HCT116 (cell line): ENCODE data around the gene ZBTB42. TPM values are rescaled to one million over a fixed set of nuclear protein-coding genes. Genes with fewer than 3 reads are reported as not detected.

Experiments
- ATAC-seq: fragments of 200-7000 bp; cut with Tn5 transposase; 2 replicates; pipeline ENCODE4 v1.9.1; 2020; ENCODE audit warnings: mild to moderate bottlenecking, moderate library complexity
- BruUV-seq: library from RNA; stranded (reverse); fragments of 400-500 nt; replicated peaks from 2 replicates; lab custom pipeline; 2021; lab: Mats Ljungman, UMichigan
- CTCF ChIA-PET: fragments of 300-600 bp; sonication (Branson Sonifier 250); formaldehyde crosslinking; loops from one replicate; lab custom pipeline; 2021; ENCODE audit warnings: antibody characterized with exemption; lab: Charles Lee
- POLR2A ChIA-PET: fragments of 300-600, 350-600 bp; sonication (Branson Sonifier 250); formaldehyde crosslinking; loops from one replicate; lab custom pipeline; 2021; ENCODE audit warnings: antibody characterized with exemption; lab: Charles Lee
- RAD21 ChIA-PET, 2 experiments: fragments of 300-600 bp; sonication (Branson Sonifier 250); formaldehyde crosslinking; loops; one replicate each; lab custom pipeline; 2023; ENCODE audit warnings: low total read pairs in 2 of 2; ENCODE audit not compliant: uncharacterized antibody in 2 of 2, unreplicated experiment in 2 of 2, low non-redundant PET in 1 of 2; lab: Charles Lee
- DNase-seq: peaks from one replicate; pipeline ENCODE4 v3.0.0-alpha.2; 2010; ENCODE audit warnings: low read depth, low spot score
- H2AFZ ChIP-seq: fragments of 200-600 bp; shearing (Covaris generic), sonication (generic); 2 replicates; pipeline ENCODE4 v1.6.1; 2017; ENCODE audit warnings: low read depth, mixed run types, mixed read lengths, antibody characterized with exemption, low read length; ENCODE audit not compliant: poor library complexity, severe bottlenecking
- H3K27ac ChIP-seq: 2 replicates; pipeline ENCODE4 v1.5.1; 2012; ENCODE audit warnings: low read depth, low read length
- H3K27me3 ChIP-seq: fragments of 200-600 bp; sonication (generic); 2 replicates; pipeline ENCODE4 v1.6.1; 2016; ENCODE audit warnings: mixed run types, low read length, mixed read lengths; ENCODE audit not compliant: insufficient read depth
- H3K36me3 ChIP-seq, 2 experiments: fragments of 200-500 bp in 1 of 2; fragments of 200-600 bp in 1 of 2; sonication (Bioruptor generic) in 1 of 2; sonication (generic) in 1 of 2; 2 replicates each; pipeline versions ENCODE4 v1.5.1 to v1.6.1; 2014 to 2016; ENCODE audit warnings: low read length in 2 of 2, inconsistent platforms in 1 of 2, mixed read lengths in 1 of 2, mixed run types in 1 of 2; ENCODE audit not compliant: insufficient read depth in 2 of 2, control insufficient read depth in 1 of 2
- H3K4me1 ChIP-seq, 2 experiments: fragments of 200-600 bp in 1 of 2; sonication (generic) in 1 of 2; 2 replicates each; pipeline versions ENCODE4 v1.5.1 to v1.6.1; 2012 to 2017; ENCODE audit warnings: low read length in 2 of 2, inconsistent platforms in 1 of 2, mild to moderate bottlenecking in 1 of 2, mixed read lengths in 1 of 2, mixed run types in 1 of 2, moderate library complexity in 1 of 2; ENCODE audit not compliant: insufficient read depth in 2 of 2, control insufficient read depth in 1 of 2
- H3K4me2 ChIP-seq: fragments of 200-600 bp; sonication (generic); 2 replicates; pipeline ENCODE4 v1.6.1; 2017; ENCODE audit warnings: mixed run types, low read length, mixed read lengths
- H3K4me3 ChIP-seq, 2 experiments: fragments of 200-600 bp in 1 of 2; sonication (generic) in 1 of 2; replicated peaks in 1 of 2; 2 replicates each; pipeline ENCODE4 v1.5.1; 2011 to 2016; ENCODE audit warnings: low read length in 2 of 2, control low read depth in 1 of 2, low read depth in 1 of 2, mild to moderate bottlenecking in 1 of 2, mixed read lengths in 1 of 2, mixed run types in 1 of 2
- H3K79me2 ChIP-seq: fragments of 200-600 bp; sonication (generic); 2 replicates; pipeline ENCODE4 v1.6.1; 2017; ENCODE audit warnings: mild to moderate bottlenecking, mixed run types, low read length, moderate library complexity, mixed read lengths; ENCODE audit not compliant: insufficient read depth
- H3K9ac ChIP-seq: fragments of 200-600 bp; sonication (generic); 2 replicates; pipeline ENCODE4 v1.6.1; 2016; ENCODE audit warnings: low read length, mixed read lengths
- H3K9me2 ChIP-seq: fragments of 200-600 bp; sonication (generic), shearing (Covaris generic); 2 replicates; pipeline ENCODE4 v1.6.1; 2017; ENCODE audit warnings: mixed run types, mild to moderate bottlenecking, moderate library complexity; ENCODE audit not compliant: insufficient read depth
- H3K9me3 ChIP-seq, 2 experiments: fragments of 200-500 bp in 1 of 2; fragments of 200-600 bp in 1 of 2; sonication (Bioruptor generic) in 1 of 2; sonication (generic) in 1 of 2; 2 replicates each; pipeline ENCODE4 v1.6.1; 2014 to 2017; ENCODE audit warnings: low read length in 2 of 2, mixed read lengths in 2 of 2, inconsistent platforms in 1 of 2, low read depth in 1 of 2, mild to moderate bottlenecking in 1 of 2, mixed run types in 1 of 2, moderate library complexity in 1 of 2; ENCODE audit not compliant: control insufficient read depth in 1 of 2, insufficient read depth in 1 of 2
- H4K20me1 ChIP-seq: fragments of 200-600 bp; sonication (generic), shearing (Covaris generic); 2 replicates; pipeline ENCODE4 v1.6.1; 2017; ENCODE audit warnings: mixed run types, mild to moderate bottlenecking, moderate library complexity; ENCODE audit not compliant: insufficient read depth
- ATF3 ChIP-seq: IDR thresholded peaks from 2 replicates; pipeline ENCODE4 v1.6.1; 2012
- CBX3 ChIP-seq: IDR thresholded peaks from 2 replicates; pipeline ENCODE4 v1.6.1; 2012; ENCODE audit warnings: low read depth
- CEBPB ChIP-seq: IDR thresholded peaks from 2 replicates; pipeline ENCODE4 v1.6.1; 2012; ENCODE audit warnings: low read depth
- CTCF ChIP-seq, 3 experiments: fragments of 200-600 bp in 1 of 3; sonication (generic) in 1 of 3; IDR thresholded peaks in 2 of 3; conservative IDR thresholded peaks in 1 of 3; 2 replicates each; pipeline ENCODE4 v1.5.1; 2012 to 2017; ENCODE audit warnings: low read depth in 2 of 3, low read length in 2 of 3, antibody characterized with exemption in 1 of 3, borderline replicate concordance in 1 of 3, control low read depth in 1 of 3, mild to moderate bottlenecking in 1 of 3, mixed read lengths in 1 of 3, mixed run types in 1 of 3, moderate library complexity in 1 of 3; ENCODE audit not compliant: insufficient read depth in 1 of 3
- EGR1 ChIP-seq: IDR thresholded peaks from 2 replicates; pipeline ENCODE4 v1.6.1; 2012; ENCODE audit warnings: low read depth
- EZH2 ChIP-seq: fragments of 200-600 bp; sonication (generic); IDR thresholded peaks from 2 replicates; pipeline ENCODE4 v1.6.1; 2017; ENCODE audit warnings: antibody characterized with exemption, mixed run types
- EZH2phosphoT487 ChIP-seq: fragments of 200-600 bp; IDR thresholded peaks from 2 replicates; pipeline ENCODE4 v1.6.1; 2018; ENCODE audit warnings: antibody characterized with exemption, borderline replicate concordance
- FOSL1 ChIP-seq: IDR thresholded peaks from 2 replicates; pipeline ENCODE4 v1.6.1; 2012; ENCODE audit warnings: low read depth
- POLR2A ChIP-seq: IDR thresholded peaks from 2 replicates; pipeline ENCODE4 v1.7.0; 2011; ENCODE audit warnings: borderline replicate concordance; ENCODE audit not compliant: insufficient read depth, insufficient read length; ENCODE audit errors: extremely low read depth
- POLR2AphosphoS5 ChIP-seq: IDR thresholded peaks from 2 replicates; pipeline ENCODE4 v1.6.1; 2011; ENCODE audit warnings: mild to moderate bottlenecking, low read depth, low read length, moderate library complexity
- ZFX ChIP-seq: fragments of 450-650 bp; IDR thresholded peaks from 2 replicates; pipeline ENCODE4 v1.6.1; 2017
- ZNF274 ChIP-seq: fragments of 200-500 bp; sonication (Bioruptor generic); IDR thresholded peaks from 2 replicates; pipeline ENCODE4 v1.6.1; 2014; ENCODE audit warnings: mild to moderate bottlenecking, low read depth, low read length, inconsistent platforms
- intact Hi-C: fragments of 100-400 bp; cut with micrococcal nuclease; formaldehyde crosslinking; loops from 2 replicates; pipeline ENCODE4 v1.10.0; 2022
- total RNA-seq: library from RNA; stranded (reverse); gene quantifications from one replicate; pipeline ENCODE4 v1.2.1, GENCODE V29; 2021; ENCODE audit not compliant: unreplicated experiment
- TF ChIP-seq, protein P1 (sequence below): IDR thresholded peaks from 2 replicates; pipeline ENCODE4 v1.6.1; 2012
- TF ChIP-seq, protein P2 (sequence below): IDR thresholded peaks from 2 replicates; pipeline ENCODE4 v1.6.1; 2011; ENCODE audit warnings: mild to moderate bottlenecking, low read length, moderate library complexity; ENCODE audit not compliant: insufficient replicate concordance; ENCODE audit errors: extremely low read depth

The ZBTB42 gene
- total RNA-seq, 1 experiment from 2014 or later: 4.4 TPM

GRCh38 chr14:104821971-104822608, 21.2 kb downstream of the ZBTB42 start:
- Histone ChIP-seq H3K4me2 (no peak overlapping the region), H3K9me2 (no peaks in the 10 kb centered on the region), H3K36me3 (no peaks in the 10 kb centered on the region), H3K79me2 (peaks cover under 1% of the 10 kb centered on the region), H3K27ac (no peak overlapping the region), H4K20me1 (no peaks in the 10 kb centered on the region), H3K4me1 (peaks cover 19 to 26% of the 10 kb centered on the region in 2 experiments), H3K9me3 (peaks cover 0 to 7% of the 10 kb centered on the region in 2 experiments; a peak in 1 of 4 replicates), H3K4me3 (no peak overlapping the region), H2AFZ (no peak overlapping the region), H3K27me3 (no peaks in the 10 kb centered on the region), H3K9ac (no peak overlapping the region)
- ChIA-PET POLR2A (interaction anchor here (1.0 kb wide), 1 partner anchor 69 kb away, joined by 4 read pairs; the partner anchor contains the start of gene SIVA1), CTCF (no interaction called here), RAD21 (no interaction called here)
- no TSS peak for BruUV-seq
- DNase-seq (no peak), ATAC-seq (no peak)
- intact Hi-C loops: no loop called here
- TF ChIP-seq ZNF274: no peak
- TF ChIP-seq, protein P1, sequence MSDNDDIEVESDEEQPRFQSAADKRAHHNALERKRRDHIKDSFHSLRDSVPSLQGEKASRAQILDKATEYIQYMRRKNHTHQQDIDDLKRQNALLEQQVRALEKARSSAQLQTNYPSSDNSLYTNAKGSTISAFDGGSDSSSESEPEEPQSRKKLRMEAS: no peak
- no peak for TF ChIP-seq POLR2AphosphoS5
- TF ChIP-seq, protein P2, sequence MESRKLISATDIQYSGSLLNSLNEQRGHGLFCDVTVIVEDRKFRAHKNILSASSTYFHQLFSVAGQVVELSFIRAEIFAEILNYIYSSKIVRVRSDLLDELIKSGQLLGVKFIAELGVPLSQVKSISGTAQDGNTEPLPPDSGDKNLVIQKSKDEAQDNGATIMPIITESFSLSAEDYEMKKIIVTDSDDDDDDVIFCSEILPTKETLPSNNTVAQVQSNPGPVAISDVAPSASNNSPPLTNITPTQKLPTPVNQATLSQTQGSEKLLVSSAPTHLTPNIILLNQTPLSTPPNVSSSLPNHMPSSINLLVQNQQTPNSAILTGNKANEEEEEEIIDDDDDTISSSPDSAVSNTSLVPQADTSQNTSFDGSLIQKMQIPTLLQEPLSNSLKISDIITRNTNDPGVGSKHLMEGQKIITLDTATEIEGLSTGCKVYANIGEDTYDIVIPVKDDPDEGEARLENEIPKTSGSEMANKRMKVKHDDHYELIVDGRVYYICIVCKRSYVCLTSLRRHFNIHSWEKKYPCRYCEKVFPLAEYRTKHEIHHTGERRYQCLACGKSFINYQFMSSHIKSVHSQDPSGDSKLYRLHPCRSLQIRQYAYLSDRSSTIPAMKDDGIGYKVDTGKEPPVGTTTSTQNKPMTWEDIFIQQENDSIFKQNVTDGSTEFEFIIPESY: no peak
- no peak for TF ChIP-seq CEBPB
- TF ChIP-seq ZFX: no peak
- no peak for TF ChIP-seq EZH2
- TF ChIP-seq ATF3: no peak
- no peak for TF ChIP-seq POLR2A
- no peak for TF ChIP-seq CTCF (IDR thresholded peaks at IDR 0.05 in 2 of 3, conservative IDR thresholded peaks at IDR 0.05 in 1 of 3; ENCODE audit: borderline replicate concordance in 1 of 3, insufficient read depth in 1 of 3, low read depth in 2 of 3, low read length in 2 of 3)
- no peak for TF ChIP-seq FOSL1
- TF ChIP-seq CBX3: no peak
- TF ChIP-seq EGR1: no peak
- TF ChIP-seq EZH2phosphoT487: no peak
